Skeletal muscle tissue (tissue), 4 donors: ENCODE data around the gene SLCO4A1. TPM values are rescaled to one million over a fixed set of nuclear protein-coding genes. Genes with fewer than 3 reads are reported as not detected.

ENCODE experiments used
- H3K27ac ChIP-seq: one replicate; pipeline ENCODE4 v1.7.0; 2013; ENCODE audit warnings: mild to moderate bottlenecking, low read depth, low read length, inconsistent platforms
- H3K27me3 ChIP-seq, 3 donors: one replicate each; pipeline ENCODE4 v1.7.0; 2013; ENCODE audit warnings: low read length in 3 of 3; ENCODE audit not compliant: control insufficient read depth in 3 of 3, insufficient read depth in 3 of 3
- H3K36me3 ChIP-seq, 3 donors: one replicate each; pipeline ENCODE4 v1.7.0; 2013; ENCODE audit warnings: low read length in 3 of 3; ENCODE audit not compliant: control insufficient read depth in 3 of 3, insufficient read depth in 3 of 3
- H3K4me1 ChIP-seq, 3 donors: one replicate each; pipeline ENCODE4 v1.7.0; 2013; ENCODE audit warnings: low read length in 3 of 3, mild to moderate bottlenecking in 3 of 3; ENCODE audit not compliant: control insufficient read depth in 3 of 3, insufficient read depth in 3 of 3
- H3K4me3 ChIP-seq, 3 donors: one replicate each; pipeline ENCODE4 v1.7.0; 2013; ENCODE audit warnings: low read length in 3 of 3
- H3K9ac ChIP-seq, 3 donors: one replicate each; pipeline ENCODE4 v1.7.0; 2013; ENCODE audit warnings: low read length in 3 of 3, mild to moderate bottlenecking in 3 of 3, moderate library complexity in 2 of 3, low read depth in 1 of 3
- H3K9me3 ChIP-seq, 3 donors: one replicate each; pipeline ENCODE4 v1.7.0; 2013; ENCODE audit warnings: low read length in 3 of 3; ENCODE audit not compliant: control insufficient read depth in 3 of 3
- total RNA-seq: library from RNA; depleted of rRNA; stranded (reverse); fragments of >200 nt; gene quantifications from one replicate; pipeline ENCODE4 v1.2.3, GENCODE V29; 2014
- donor health status: Osteomylitis.

The SLCO4A1 gene
- not detected for total RNA-seq

DNA sequence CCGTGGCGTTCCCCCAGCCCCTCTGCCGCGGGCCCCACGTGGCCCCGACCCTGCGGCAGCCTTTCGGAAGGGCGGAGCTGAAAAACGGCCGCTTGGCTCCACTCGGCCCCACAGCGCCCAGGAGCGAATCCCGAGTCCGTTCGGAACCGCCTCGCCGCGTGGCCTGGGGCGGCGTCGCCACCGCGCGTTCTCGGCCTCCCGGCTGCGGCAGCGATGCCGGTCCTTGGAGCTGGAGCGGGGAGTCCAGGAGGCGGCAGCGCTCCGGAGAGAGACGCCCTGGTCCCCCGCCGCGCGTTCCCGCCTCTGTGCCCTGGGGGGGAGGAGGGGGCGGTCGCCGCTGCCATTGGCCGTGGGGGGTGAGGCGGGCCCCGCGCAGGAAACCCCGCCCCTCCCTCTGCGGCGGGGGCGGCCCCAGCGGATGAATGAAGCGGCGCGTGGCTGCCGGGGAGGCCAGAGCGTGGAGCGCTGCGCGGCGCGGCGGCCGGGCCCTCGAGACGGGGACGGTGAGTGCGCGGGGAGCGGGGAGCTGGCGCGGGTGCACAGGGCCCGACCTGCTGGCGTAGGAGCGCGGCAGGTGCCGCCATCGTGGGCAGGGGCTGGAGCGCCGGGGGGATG, at the start of gene SLCO4A1:
Gene SLCO4A1, plus strand, starts transcription at position 453 of the 615 bp plus-strand sequence. CDS start 13,952 bp downstream, outside the sequence.
- H3K4me3 ChIP-seq = peak within 1 kb of the TSS; percentile 43 to 68 (median 64)
- peak within 1 kb of the TSS; percentile 33 to 73 (median 65) for H3K9ac ChIP-seq
- peak within 1 kb of the TSS; percentile 56 for H3K27ac ChIP-seq
- peaks cover 4 to 30% (median 8%) of the 10 kb centered on the region in 3 donors for H3K27me3 ChIP-seq
- H3K4me1 ChIP-seq = peaks cover 33 to 64% (median 50%) of the 10 kb centered on the region in 3 donors
- H3K9me3 ChIP-seq = no peaks in the 10 kb centered on the region
- H3K36me3 ChIP-seq = no peaks in the 10 kb centered on the region

DNA sequence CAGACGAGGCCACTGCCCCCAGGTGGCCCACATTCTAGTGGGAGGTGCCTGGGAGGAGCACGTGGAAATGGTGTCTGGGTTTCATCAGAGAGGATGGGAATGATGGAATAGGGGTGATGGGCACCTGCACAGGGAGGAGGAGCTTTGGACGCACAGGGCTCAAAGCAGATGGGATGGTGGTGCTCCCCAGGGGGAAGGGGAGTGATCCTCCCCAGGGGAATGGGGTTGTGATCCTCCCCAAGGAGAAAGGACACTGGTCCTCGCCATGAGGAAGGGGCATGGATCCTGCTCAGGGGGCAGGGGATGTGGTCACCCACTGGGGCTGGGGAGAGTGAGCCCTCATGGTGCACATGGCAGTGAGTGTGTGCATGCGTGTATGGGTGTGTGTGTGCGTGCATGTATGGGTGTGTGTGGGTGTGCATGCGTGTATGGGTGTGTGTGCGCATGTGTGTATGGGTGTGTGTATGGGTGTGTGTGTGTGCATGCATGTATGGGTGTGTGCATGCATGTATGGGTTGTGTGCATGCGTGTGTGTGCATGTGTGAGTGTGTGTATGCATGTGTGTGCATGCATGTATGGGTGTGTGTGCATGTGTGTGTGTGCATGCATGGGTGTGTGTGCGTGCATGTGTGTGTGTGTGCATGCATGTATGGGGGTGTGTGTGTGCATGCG, 49.7 kb upstream of the SLCO4A1 start:
- H3K36me3 ChIP-seq = no peaks in the 10 kb centered on the region
- peaks cover 7 to 10% (median 7%) of the 10 kb centered on the region in 3 donors for H3K27me3 ChIP-seq
- H3K9ac ChIP-seq = no peak overlapping the region

GRCh38 chr20:62593616-62594015, 48.7 kb upstream of the SLCO4A1 start:
- Histone ChIP-seq H3K27me3 (peaks cover 7 to 17% (median 11%) of the 10 kb centered on the region in 3 donors), H3K27ac (no peak overlapping the region), H3K4me1 (peaks cover 4 to 24% (median 7%) of the 10 kb centered on the region in 3 donors), H3K9me3 (no peaks in the 10 kb centered on the region), H3K9ac (no peak overlapping the region), H3K4me3 (no peak overlapping the region), H3K36me3 (no peaks in the 10 kb centered on the region)

More for the DNA sequence above, 49.7 kb upstream of the SLCO4A1 start:
- Histone ChIP-seq H3K4me1 (peaks cover 4 to 16% (median 9%) of the 10 kb centered on the region in 3 donors), H3K4me3 (no peak overlapping the region), H3K9me3 (no peaks in the 10 kb centered on the region), H3K27ac (no peak overlapping the region)

- Histone ChIP-seq H3K27ac (no peak overlapping the region), H3K9me3 (no peaks in the 10 kb centered on the region), H3K4me3 (no peak overlapping the region), H3K36me3 (no peaks in the 10 kb centered on the region), H3K27me3 (peaks cover 11 to 25% (median 19%) of the 10 kb centered on the region in 3 donors), H3K9ac (no peak overlapping the region), H3K4me1 (peaks cover 4 to 24% (median 6%) of the 10 kb centered on the region in 3 donors)
Measured at GRCh38 chr20:62595069-62595468, 47.2 kb upstream of the SLCO4A1 start.

GRCh38 chr20:62595491-62595890, 46.8 kb upstream of the SLCO4A1 start:
- H3K4me3 ChIP-seq = no peak overlapping the region
- H3K27me3 ChIP-seq = peaks cover 11 to 26% (median 21%) of the 10 kb centered on the region in 3 donors
- H3K4me1 ChIP-seq = peaks cover 1 to 22% (median 3%) of the 10 kb centered on the region in 3 donors
- no peak overlapping the region for H3K9ac ChIP-seq
- H3K27ac ChIP-seq = no peak overlapping the region
- H3K9me3 ChIP-seq = no peaks in the 10 kb centered on the region
- no peaks in the 10 kb centered on the region for H3K36me3 ChIP-seq

- Histone ChIP-seq H3K27me3 (peaks cover 11 to 33% (median 27%) of the 10 kb centered on the region in 3 donors), H3K9me3 (no peaks in the 10 kb centered on the region), H3K9ac (no peak overlapping the region)
Measured at GRCh38 chr20:62596486-62596885, 45.8 kb upstream of the SLCO4A1 start.

DNA sequence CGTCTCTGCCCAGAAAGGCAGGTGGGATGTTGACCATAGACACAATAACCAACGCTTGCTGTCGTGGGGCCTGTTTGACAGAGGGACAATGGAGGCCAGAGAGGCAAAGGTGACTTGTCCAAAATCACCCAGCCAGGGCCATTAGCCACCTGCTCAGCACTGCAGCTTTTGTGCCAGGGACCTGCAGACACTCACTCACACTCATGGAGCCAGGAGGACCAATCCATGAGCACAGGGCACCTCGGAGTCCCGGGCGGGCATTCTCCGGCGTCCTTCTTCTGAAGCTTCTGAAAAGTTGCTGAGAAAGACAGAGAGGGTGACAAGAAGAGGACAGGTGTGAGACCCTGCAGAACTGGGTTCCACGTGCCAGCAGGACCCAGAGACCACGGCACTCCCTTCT, 45.4 kb upstream of the SLCO4A1 start:
- H3K4me3 ChIP-seq = no peak overlapping the region
- H3K9me3 ChIP-seq = no peaks in the 10 kb centered on the region
- peaks cover 0 to 22% (median 0%) of the 10 kb centered on the region in 3 donors for H3K4me1 ChIP-seq
- peaks cover 11 to 36% (median 24%) of the 10 kb centered on the region in 3 donors for H3K27me3 ChIP-seq
- H3K27ac ChIP-seq = no peak overlapping the region
- no peak overlapping the region for H3K9ac ChIP-seq
- H3K36me3 ChIP-seq = no peaks in the 10 kb centered on the region

More at GRCh38 chr20:62596486-62596885, 45.8 kb upstream of the SLCO4A1 start:
- no peak overlapping the region for H3K4me3 ChIP-seq
- no peaks in the 10 kb centered on the region for H3K36me3 ChIP-seq
- H3K4me1 ChIP-seq = peaks cover 0 to 22% (median 0%) of the 10 kb centered on the region in 3 donors
- H3K27ac ChIP-seq = no peak overlapping the region

- Histone ChIP-seq H3K4me3 (no peak overlapping the region), H3K27me3 (peaks cover 11 to 37% (median 23%) of the 10 kb centered on the region in 3 donors), H3K9ac (no peak overlapping the region), H3K9me3 (no peaks in the 10 kb centered on the region), H3K36me3 (no peaks in the 10 kb centered on the region), H3K27ac (no peak overlapping the region), H3K4me1 (peaks cover 0 to 26% (median 4%) of the 10 kb centered on the region in 3 donors)
Measured at GRCh38 chr20:62597416-62598115, 44.7 kb upstream of the SLCO4A1 start.

GRCh38 chr20:62598761-62599194, 43.5 kb upstream of the SLCO4A1 start:
- no peaks in the 10 kb centered on the region for H3K9me3 ChIP-seq
- H3K27ac ChIP-seq = no peak overlapping the region
- H3K4me3 ChIP-seq = no peak overlapping the region
- H3K4me1 ChIP-seq = peaks cover 8 to 37% (median 12%) of the 10 kb centered on the region in 3 donors
- H3K36me3 ChIP-seq = no peaks in the 10 kb centered on the region
- H3K9ac ChIP-seq = no peak overlapping the region
- peaks cover 17 to 42% (median 31%) of the 10 kb centered on the region in 3 donors for H3K27me3 ChIP-seq
